Endothelial cell (in vitro differentiated cells): Measurements from ENCODE around the gene DTNBP1. TPM values are rescaled to one million over a fixed set of nuclear protein-coding genes. Genes with fewer than 3 reads are reported as not detected.

Experiments used
- DNase-seq: peaks from one replicate; pipeline ENCODE4 v3.0.0; 2021; ENCODE audit warnings: low spot score
- H3K27ac Mint-ChIP-seq: one replicate; pipeline ENCODE4 v1.8.0; 2021; ENCODE audit warnings: mixed read lengths, inconsistent platforms; ENCODE audit not compliant: unreplicated experiment
- H3K27me3 Mint-ChIP-seq: one replicate; pipeline ENCODE4 v1.8.0; 2021; ENCODE audit warnings: mild to moderate bottlenecking, moderate library complexity, mixed read lengths, inconsistent platforms; ENCODE audit not compliant: unreplicated experiment
- H3K36me3 Mint-ChIP-seq: one replicate; pipeline ENCODE4 v1.8.0; 2021; ENCODE audit warnings: mild to moderate bottlenecking, low read depth, mixed read lengths, inconsistent platforms; ENCODE audit not compliant: unreplicated experiment
- H3K4me1 Mint-ChIP-seq: one replicate; pipeline ENCODE4 v1.8.0; 2021; ENCODE audit warnings: mild to moderate bottlenecking, mixed read lengths, inconsistent platforms; ENCODE audit not compliant: unreplicated experiment
- H3K4me3 Mint-ChIP-seq: one replicate; pipeline ENCODE4 v1.8.0; 2021; ENCODE audit warnings: mild to moderate bottlenecking, mixed read lengths, inconsistent platforms; ENCODE audit not compliant: unreplicated experiment
- H3K9me3 Mint-ChIP-seq: one replicate; pipeline ENCODE4 v1.8.0; 2021; ENCODE audit warnings: mixed read lengths, inconsistent platforms; ENCODE audit not compliant: unreplicated experiment
- CTCF ChIP-seq: fragments of 200-600 bp; sonication (generic); IDR thresholded peaks from one replicate; pipeline ENCODE4 v1.5.0; 2021; ENCODE audit warnings: antibody characterized with exemption; ENCODE audit not compliant: unreplicated experiment
- total RNA-seq: library from RNA; stranded (reverse); fragmentation: NEBNext Ultra II Directional; extraction: Animal tissue kit (Norgen Biotek cat#: 25700); gene quantifications from one replicate; pipeline ENCODE4 v1.2.1, GENCODE V29; 2021; ENCODE audit not compliant: unreplicated experiment

DTNBP1 gene
- total RNA-seq, 1 donor from 2014 or later: 19.3 TPM

GRCh38 chr6:15630202-15630601 is 32.6 kb downstream of the DTNBP1 start:
- H3K4me1 Mint-ChIP-seq: peaks cover 5% of the 10 kb centered on the region
- H3K4me3 Mint-ChIP-seq: no peak overlapping the region
- DNase-seq: no peak
- H3K9me3 Mint-ChIP-seq: no peaks in the 10 kb centered on the region
- H3K36me3 Mint-ChIP-seq: no peaks in the 10 kb centered on the region
- H3K27me3 Mint-ChIP-seq: peaks cover 1% of the 10 kb centered on the region
- no peak for TF ChIP-seq CTCF
- H3K27ac Mint-ChIP-seq: no peak overlapping the region

GRCh38 chr6:15629487-15629886 is 33.3 kb downstream of the DTNBP1 start:
- H3K4me3 Mint-ChIP-seq: no peak overlapping the region
- no peak overlapping the region for H3K27ac Mint-ChIP-seq
- no peaks in the 10 kb centered on the region for H3K36me3 Mint-ChIP-seq
- peaks cover 5% of the 10 kb centered on the region for H3K4me1 Mint-ChIP-seq
- TF ChIP-seq CTCF: no peak
- DNase-seq: no peak
- H3K9me3 Mint-ChIP-seq: no peaks in the 10 kb centered on the region
- H3K27me3 Mint-ChIP-seq: no peaks in the 10 kb centered on the region

- Mint-ChIP-seq H3K9me3 (no peaks in the 10 kb centered on the region), H3K27ac (no peak overlapping the region), H3K27me3 (no peaks in the 10 kb centered on the region), H3K36me3 (no peaks in the 10 kb centered on the region), H3K4me1 (peaks cover 5% of the 10 kb centered on the region), H3K4me3 (no peak overlapping the region)
- no peak for DNase-seq
- TF ChIP-seq CTCF: no peak
Observed at GRCh38 chr6:15628499-15629131, 34.2 kb downstream of the DTNBP1 start.

GRCh38 chr6:15627821-15628220 is 35.0 kb downstream of the DTNBP1 start:
- no peaks in the 10 kb centered on the region for H3K9me3 Mint-ChIP-seq
- no peak for TF ChIP-seq CTCF
- H3K27ac Mint-ChIP-seq: peak overlapping the region; percentile 61
- peaks cover 5% of the 10 kb centered on the region for H3K4me1 Mint-ChIP-seq
- no peaks in the 10 kb centered on the region for H3K36me3 Mint-ChIP-seq
- no peak overlapping the region for H3K4me3 Mint-ChIP-seq
- H3K27me3 Mint-ChIP-seq: no peaks in the 10 kb centered on the region
- no peak for DNase-seq

GRCh38 chr6:15626878-15627674 is 35.8 kb downstream of the DTNBP1 start:
- Mint-ChIP-seq H3K36me3 (no peaks in the 10 kb centered on the region), H3K4me1 (peaks cover 5% of the 10 kb centered on the region), H3K4me3 (no peak overlapping the region), H3K27me3 (no peaks in the 10 kb centered on the region), H3K9me3 (no peaks in the 10 kb centered on the region), H3K27ac (no peak overlapping the region)
- no peak for DNase-seq
- no peak for TF ChIP-seq CTCF
